ENCODE measurements around the gene UBASH3A. TPM values are rescaled to one million over a fixed set of nuclear protein-coding genes. Genes with fewer than 3 reads are reported as not detected.

UBASH3A gene
- polyA plus RNA-seq, 4 donors: 0.06 TPM; not detected in 2

Other genes starting within 250 kb of the UBASH3A start
- 10 to 100 TPM in 1 of 4 donors, 1 to 10 TPM in 3; 9.0 to 10.2 (median 9.4) TPM for gene ABCG1, start 184.8 kb upstream of the UBASH3A start, polyA plus RNA-seq (ENCODE audit: insufficient read length in 4 of 4)
- gene TFF3, start 88.5 kb upstream of the UBASH3A start, polyA plus RNA-seq (ENCODE audit: insufficient read length in 4 of 4): 1 to 10 TPM; 2.4 to 5.0 (median 4.2) TPM
- under 1 TPM in 1 of 4 donors, not detected in 3; 0.19 TPM for gene TFF2, start 52.9 kb upstream of the UBASH3A start, polyA plus RNA-seq (ENCODE audit: insufficient read length in 4 of 4)
- under 1 TPM in 1 of 4 donors, not detected in 3; 0.57 TPM for gene TFF1, start 37.4 kb upstream of the UBASH3A start, polyA plus RNA-seq (ENCODE audit: insufficient read length in 4 of 4)
- 1 to 10 TPM; 1.6 to 3.1 (median 2.2) TPM for gene TMPRSS3, start 7.8 kb upstream of the UBASH3A start, polyA plus RNA-seq (ENCODE audit: insufficient read length in 4 of 4)
- gene RSPH1, start 92.3 kb downstream of the UBASH3A start, polyA plus RNA-seq (ENCODE audit: insufficient read length in 4 of 4): 10 to 100 TPM; 10.5 to 15.5 (median 12.8) TPM
- 10 to 100 TPM in 2 of 4 donors, 1 to 10 TPM in 2; 7.1 to 10.5 (median 9.5) TPM for gene SLC37A1, start 110.0 kb downstream of the UBASH3A start, polyA plus RNA-seq (ENCODE audit: insufficient read length in 4 of 4)
- gene PDE9A, start 249.7 kb downstream of the UBASH3A start, polyA plus RNA-seq (ENCODE audit: insufficient read length in 4 of 4): 10 to 100 TPM; 35.9 to 45.0 (median 38.7) TPM